Hepatocyte (in vitro differentiated cells): ENCODE measurements around the gene POLDIP2.

Source experiments
- EZH2 ChIP-seq: fragments of 200-600 bp; sonication (generic); IDR thresholded peaks from 2 replicates; pipeline ENCODE4 v1.6.1; 2016; ENCODE audit warnings: antibody characterized with exemption, mild to moderate bottlenecking, borderline replicate concordance
- EZH2phosphoT487 ChIP-seq: fragments of 200-600 bp; sonication (generic); IDR thresholded peaks from one replicate; pipeline ENCODE4 v1.6.1; 2018; ENCODE audit warnings: antibody characterized with exemption, mild to moderate bottlenecking, low read depth, moderate library complexity; ENCODE audit not compliant: unreplicated experiment, severe bottlenecking
- TF ChIP-seq, protein P1 (sequence below): fragments of 200-600 bp; sonication (generic); IDR thresholded peaks from 2 replicates; pipeline ENCODE4 v1.5.1; 2016; ENCODE audit warnings: antibody characterized with exemption, mild to moderate bottlenecking; ENCODE audit not compliant: poor library complexity

DNA sequence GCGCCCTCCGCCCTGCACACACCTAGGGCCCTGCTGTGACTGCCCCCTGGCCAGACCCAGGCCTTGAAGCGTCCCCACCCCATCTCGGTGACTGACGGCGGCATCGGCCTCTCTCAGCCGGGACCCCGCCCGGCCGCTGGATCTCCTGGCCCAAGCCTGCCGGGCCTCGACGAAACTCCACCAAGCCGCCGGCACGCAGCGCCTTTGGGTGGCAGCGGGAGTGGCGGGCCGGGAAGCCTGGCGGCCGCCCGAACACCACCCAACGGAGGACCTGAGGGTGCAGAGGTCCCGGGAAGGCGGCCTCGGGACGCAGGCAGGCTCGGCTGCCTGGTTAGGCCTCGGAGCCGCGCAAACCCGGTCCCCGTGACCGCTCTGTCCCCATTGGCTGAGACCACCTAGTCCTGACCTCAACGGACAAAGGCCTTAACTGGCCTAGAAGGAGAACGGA is 50.3 kb downstream of the POLDIP2 start:
- TF ChIP-seq, protein P1, sequence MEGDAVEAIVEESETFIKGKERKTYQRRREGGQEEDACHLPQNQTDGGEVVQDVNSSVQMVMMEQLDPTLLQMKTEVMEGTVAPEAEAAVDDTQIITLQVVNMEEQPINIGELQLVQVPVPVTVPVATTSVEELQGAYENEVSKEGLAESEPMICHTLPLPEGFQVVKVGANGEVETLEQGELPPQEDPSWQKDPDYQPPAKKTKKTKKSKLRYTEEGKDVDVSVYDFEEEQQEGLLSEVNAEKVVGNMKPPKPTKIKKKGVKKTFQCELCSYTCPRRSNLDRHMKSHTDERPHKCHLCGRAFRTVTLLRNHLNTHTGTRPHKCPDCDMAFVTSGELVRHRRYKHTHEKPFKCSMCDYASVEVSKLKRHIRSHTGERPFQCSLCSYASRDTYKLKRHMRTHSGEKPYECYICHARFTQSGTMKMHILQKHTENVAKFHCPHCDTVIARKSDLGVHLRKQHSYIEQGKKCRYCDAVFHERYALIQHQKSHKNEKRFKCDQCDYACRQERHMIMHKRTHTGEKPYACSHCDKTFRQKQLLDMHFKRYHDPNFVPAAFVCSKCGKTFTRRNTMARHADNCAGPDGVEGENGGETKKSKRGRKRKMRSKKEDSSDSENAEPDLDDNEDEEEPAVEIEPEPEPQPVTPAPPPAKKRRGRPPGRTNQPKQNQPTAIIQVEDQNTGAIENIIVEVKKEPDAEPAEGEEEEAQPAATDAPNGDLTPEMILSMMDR, result no peak
- TF ChIP-seq EZH2phosphoT487 (no peak), EZH2 (no peak)
